T-helper 1 cell treated with Interleukin-12 subunit alpha and Interleukin-12 subunit beta and Interleukin-4 antibody, amounts not matched to agents 30 μg/mL and 1 μg/mL, for 36 hours (primary cell): ENCODE results near the gene GP1BA.

Experiments used
- H3K27ac Mint-ChIP-seq: one replicate; pipeline ENCODE4 v1.8.0; 2021; ENCODE audit warnings: mild to moderate bottlenecking, mixed read lengths
- H3K27me3 Mint-ChIP-seq: one replicate; pipeline ENCODE4 v1.8.0; 2021; ENCODE audit warnings: low read depth, mixed read lengths
- H3K36me3 Mint-ChIP-seq: one replicate; pipeline ENCODE4 v1.8.0; 2021; ENCODE audit warnings: low read depth, mixed read lengths
- H3K4me1 Mint-ChIP-seq: one replicate; pipeline ENCODE4 v1.8.0; 2021; ENCODE audit warnings: low read depth, mixed read lengths
- H3K4me3 Mint-ChIP-seq: one replicate; pipeline ENCODE4 v1.8.0; 2021; ENCODE audit warnings: mild to moderate bottlenecking, moderate library complexity, mixed read lengths
- H3K9me3 Mint-ChIP-seq: one replicate; pipeline ENCODE4 v1.8.0; 2021; ENCODE audit warnings: mixed read lengths

Gene GP1BA

GRCh38 chr17:4939796-4940554, 7.9 kb downstream of the GP1BA start, which contains the start of the genes RNF167 and SLC25A11:
TSS of gene RNF167 (plus strand) at chr17:4940268. CDS start at chr17:4940910, 642 bp downstream.
TSS of gene SLC25A11 (minus strand) at chr17:4940046. CDS start at chr17:4939910, 136 bp downstream.
- Mint-ChIP-seq H3K4me1 (peaks cover 45% of the 10 kb centered on the region), H3K27me3 (no peaks in the 10 kb centered on the region), H3K9me3 (no peaks in the 10 kb centered on the region), H3K4me3 (peak within 1 kb of the TSS; percentile 90), H3K36me3 (peaks cover 62% of the 10 kb centered on the region), H3K27ac (peak within 1 kb of the TSS; percentile 93)

- Mint-ChIP-seq H3K4me1 (peaks cover 53% of the 10 kb centered on the region), H3K9me3 (no peaks in the 10 kb centered on the region), H3K4me3 (peak overlapping the region; percentile 90), H3K27me3 (no peaks in the 10 kb centered on the region), H3K27ac (peak overlapping the region; percentile 93), H3K36me3 (peaks cover 68% of the 10 kb centered on the region)
These were observed 8.7 kb downstream of the GP1BA start for GRCh38 chr17:4940555-4941318.

GRCh38 chr17:4941319-4941610, 9.2 kb downstream of the GP1BA start:
- Mint-ChIP-seq H3K27me3 (no peaks in the 10 kb centered on the region), H3K36me3 (peaks cover 69% of the 10 kb centered on the region), H3K4me3 (peak overlapping the region; percentile 90), H3K27ac (peak overlapping the region; percentile 93), H3K9me3 (no peaks in the 10 kb centered on the region), H3K4me1 (peaks cover 50% of the 10 kb centered on the region)

- no peaks in the 10 kb centered on the region for H3K9me3 Mint-ChIP-seq
- H3K27ac Mint-ChIP-seq = peak overlapping the region; percentile 41
- peaks cover 49% of the 10 kb centered on the region for H3K4me1 Mint-ChIP-seq
- no peaks in the 10 kb centered on the region for H3K27me3 Mint-ChIP-seq
- peaks cover 72% of the 10 kb centered on the region for H3K36me3 Mint-ChIP-seq
- H3K4me3 Mint-ChIP-seq = peak overlapping the region; percentile 90
These were observed 10.9 kb downstream of the GP1BA start for GRCh38 chr17:4942760-4943508.

GRCh38 chr17:4944163-4944553, 12.1 kb downstream of the GP1BA start:
- peaks cover 42% of the 10 kb centered on the region for H3K4me1 Mint-ChIP-seq
- no peaks in the 10 kb centered on the region for H3K9me3 Mint-ChIP-seq
- H3K36me3 Mint-ChIP-seq = peaks cover 65% of the 10 kb centered on the region
- H3K27ac Mint-ChIP-seq = peak overlapping the region; percentile 95
- H3K27me3 Mint-ChIP-seq = no peaks in the 10 kb centered on the region
- peak overlapping the region; percentile 90 for H3K4me3 Mint-ChIP-seq

- Mint-ChIP-seq H3K4me3 (peak overlapping the region; percentile 90), H3K4me1 (peaks cover 42% of the 10 kb centered on the region)
These were observed 12.6 kb downstream of the GP1BA start for GRCh38 chr17:4944554-4945175.

GRCh38 chr17:4945176-4945943, 13.3 kb downstream of the GP1BA start:
- H3K36me3 Mint-ChIP-seq = peaks cover 63% of the 10 kb centered on the region

More at GRCh38 chr17:4944554-4945175, 12.6 kb downstream of the GP1BA start:
- Mint-ChIP-seq H3K9me3 (no peaks in the 10 kb centered on the region), H3K27ac (peak overlapping the region; percentile 95), H3K36me3 (peaks cover 65% of the 10 kb centered on the region), H3K27me3 (no peaks in the 10 kb centered on the region)

GRCh38 chr17:4945944-4946280, 13.8 kb downstream of the GP1BA start:
- Mint-ChIP-seq H3K27me3 (no peaks in the 10 kb centered on the region), H3K9me3 (no peaks in the 10 kb centered on the region), H3K36me3 (peaks cover 63% of the 10 kb centered on the region), H3K27ac (peak overlapping the region; percentile 95), H3K4me3 (peak overlapping the region; percentile 90), H3K4me1 (peaks cover 47% of the 10 kb centered on the region)

More at GRCh38 chr17:4945176-4945943, 13.3 kb downstream of the GP1BA start:
- Mint-ChIP-seq H3K27me3 (no peaks in the 10 kb centered on the region), H3K4me1 (peaks cover 42% of the 10 kb centered on the region), H3K4me3 (peak overlapping the region; percentile 90), H3K9me3 (no peaks in the 10 kb centered on the region), H3K27ac (peak overlapping the region; percentile 95)

- H3K4me1 Mint-ChIP-seq = peaks cover 45% of the 10 kb centered on the region
- peak overlapping the region; percentile 90 for H3K4me3 Mint-ChIP-seq
- H3K36me3 Mint-ChIP-seq = peaks cover 57% of the 10 kb centered on the region
- H3K27me3 Mint-ChIP-seq = no peaks in the 10 kb centered on the region
- peak overlapping the region; percentile 85 for H3K27ac Mint-ChIP-seq
- H3K9me3 Mint-ChIP-seq = no peaks in the 10 kb centered on the region
These were observed 14.4 kb downstream of the GP1BA start for GRCh38 chr17:4946312-4946976.

GRCh38 chr17:4947010-4947410, 14.9 kb downstream of the GP1BA start:
- Mint-ChIP-seq H3K27me3 (no peaks in the 10 kb centered on the region), H3K9me3 (no peaks in the 10 kb centered on the region), H3K36me3 (peaks cover 52% of the 10 kb centered on the region), H3K27ac (peak overlapping the region; percentile 85), H3K4me1 (peaks cover 40% of the 10 kb centered on the region), H3K4me3 (peak overlapping the region; percentile 90)

- Mint-ChIP-seq H3K9me3 (no peaks in the 10 kb centered on the region), H3K27ac (peak overlapping the region; percentile 85), H3K4me1 (peaks cover 34% of the 10 kb centered on the region), H3K36me3 (peaks cover 46% of the 10 kb centered on the region), H3K4me3 (peak overlapping the region; percentile 90), H3K27me3 (no peaks in the 10 kb centered on the region)
These were observed 15.5 kb downstream of the GP1BA start for GRCh38 chr17:4947411-4948165.

GRCh38 chr17:4948166-4948930, 16.3 kb downstream of the GP1BA start, which contains the start of gene PFN1:
TSS of gene PFN1 (minus strand) at chr17:4948530. CDS start at chr17:4948394, 136 bp downstream.
- Mint-ChIP-seq H3K27me3 (no peaks in the 10 kb centered on the region), H3K4me3 (peak within 1 kb of the TSS; percentile 99), H3K4me1 (peaks cover 28% of the 10 kb centered on the region), H3K9me3 (no peaks in the 10 kb centered on the region), H3K27ac (peak within 1 kb of the TSS; percentile 99), H3K36me3 (peaks cover 38% of the 10 kb centered on the region)
